ENCODE data around the gene GALNT12. TPM values are rescaled to one million over a fixed set of nuclear protein-coding genes. Genes with fewer than 3 reads are reported as not detected.

The GALNT12 gene
- total RNA-seq, 4 donors from 2014 or later: 18.9 to 58.6 (median 36.5) TPM

DNA sequence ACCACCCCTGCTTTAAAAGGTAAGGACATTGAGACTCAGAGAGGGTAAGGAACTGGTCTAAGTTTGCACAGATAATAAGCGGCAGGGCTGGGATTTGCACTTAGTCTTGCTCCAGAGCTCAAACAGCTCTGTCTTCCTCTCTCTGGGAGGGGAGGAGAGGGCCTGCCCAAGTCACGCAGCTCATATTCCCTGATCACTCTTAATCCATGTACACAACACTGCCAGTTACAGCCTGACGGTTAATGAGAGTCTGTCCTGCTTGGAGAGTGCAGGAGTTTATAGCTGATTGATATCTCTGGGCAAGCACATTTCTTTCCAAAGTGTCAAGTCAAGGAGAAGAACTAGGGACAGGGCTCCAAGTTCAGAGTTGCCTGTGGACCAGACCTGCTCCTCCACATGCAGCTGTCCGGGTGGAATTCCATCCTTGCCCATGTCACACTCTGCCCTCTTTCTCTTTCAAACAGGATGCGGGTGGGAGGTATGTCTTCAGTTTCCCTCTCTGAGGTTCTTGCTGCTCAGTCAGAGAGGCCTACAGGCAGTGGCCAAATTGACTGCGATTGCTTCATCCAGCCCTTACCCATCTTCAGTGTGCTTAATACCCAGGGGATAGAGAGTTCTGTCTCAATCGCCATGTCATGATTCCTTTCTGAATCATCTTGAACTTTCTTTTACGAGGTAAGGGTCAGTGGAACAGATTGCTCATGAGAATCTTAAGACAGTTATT lies 54.5 kb downstream of the GALNT12 start:
- intact Hi-C loops (cut with DNase I): loop anchor here (5.0 kb wide), 1 partner anchor 135 kb away; no protein-coding TSS in a partner anchor
- Histone ChIP-seq H3K9me3 (no peaks in the 10 kb centered on the region), H3K4me1 (peaks cover 0 to 13% of the 10 kb centered on the region in 2 donors), H3K4me3 (replicated peaks in 1 of 3) (no peak overlapping the region), H3K36me3 (no peaks in the 10 kb centered on the region), H3K27ac (peak overlapping the region in 1 of 3 donors; percentile 17), H3K27me3 (no peaks in the 10 kb centered on the region)
- no peak for TF ChIP-seq POLR2A (IDR thresholded peaks at IDR 0.05)
- TF ChIP-seq, protein P1, sequence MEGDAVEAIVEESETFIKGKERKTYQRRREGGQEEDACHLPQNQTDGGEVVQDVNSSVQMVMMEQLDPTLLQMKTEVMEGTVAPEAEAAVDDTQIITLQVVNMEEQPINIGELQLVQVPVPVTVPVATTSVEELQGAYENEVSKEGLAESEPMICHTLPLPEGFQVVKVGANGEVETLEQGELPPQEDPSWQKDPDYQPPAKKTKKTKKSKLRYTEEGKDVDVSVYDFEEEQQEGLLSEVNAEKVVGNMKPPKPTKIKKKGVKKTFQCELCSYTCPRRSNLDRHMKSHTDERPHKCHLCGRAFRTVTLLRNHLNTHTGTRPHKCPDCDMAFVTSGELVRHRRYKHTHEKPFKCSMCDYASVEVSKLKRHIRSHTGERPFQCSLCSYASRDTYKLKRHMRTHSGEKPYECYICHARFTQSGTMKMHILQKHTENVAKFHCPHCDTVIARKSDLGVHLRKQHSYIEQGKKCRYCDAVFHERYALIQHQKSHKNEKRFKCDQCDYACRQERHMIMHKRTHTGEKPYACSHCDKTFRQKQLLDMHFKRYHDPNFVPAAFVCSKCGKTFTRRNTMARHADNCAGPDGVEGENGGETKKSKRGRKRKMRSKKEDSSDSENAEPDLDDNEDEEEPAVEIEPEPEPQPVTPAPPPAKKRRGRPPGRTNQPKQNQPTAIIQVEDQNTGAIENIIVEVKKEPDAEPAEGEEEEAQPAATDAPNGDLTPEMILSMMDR (IDR thresholded peaks at IDR 0.05): no peak
- DNase-seq: no peak
- 74 to 82% methylated on average over 8 of the region's 8 CpGs for WGBS, 2 donors

GRCh38 chr9:98862936-98863335 lies 55.5 kb downstream of the GALNT12 start:
- Histone ChIP-seq H3K36me3 (no peaks in the 10 kb centered on the region), H3K27me3 (no peaks in the 10 kb centered on the region), H3K4me3 (replicated peaks in 1 of 3) (no peak overlapping the region), H3K9me3 (no peaks in the 10 kb centered on the region), H3K27ac (peak overlapping the region in 1 of 3 donors; percentile 4), H3K4me1 (peaks cover 0 to 17% of the 10 kb centered on the region in 2 donors)
- no peak for TF ChIP-seq POLR2A (IDR thresholded peaks at IDR 0.05)
- TF ChIP-seq, protein P1 (IDR thresholded peaks at IDR 0.05): no peak
- no peak for DNase-seq
- 72 to 74% methylated on average over 4 of the region's 4 CpGs for WGBS, 2 donors
- intact Hi-C loops (cut with DNase I): loop anchor here (5.0 kb wide), 1 partner anchor 134 kb away; no protein-coding TSS in a partner anchor

DNA sequence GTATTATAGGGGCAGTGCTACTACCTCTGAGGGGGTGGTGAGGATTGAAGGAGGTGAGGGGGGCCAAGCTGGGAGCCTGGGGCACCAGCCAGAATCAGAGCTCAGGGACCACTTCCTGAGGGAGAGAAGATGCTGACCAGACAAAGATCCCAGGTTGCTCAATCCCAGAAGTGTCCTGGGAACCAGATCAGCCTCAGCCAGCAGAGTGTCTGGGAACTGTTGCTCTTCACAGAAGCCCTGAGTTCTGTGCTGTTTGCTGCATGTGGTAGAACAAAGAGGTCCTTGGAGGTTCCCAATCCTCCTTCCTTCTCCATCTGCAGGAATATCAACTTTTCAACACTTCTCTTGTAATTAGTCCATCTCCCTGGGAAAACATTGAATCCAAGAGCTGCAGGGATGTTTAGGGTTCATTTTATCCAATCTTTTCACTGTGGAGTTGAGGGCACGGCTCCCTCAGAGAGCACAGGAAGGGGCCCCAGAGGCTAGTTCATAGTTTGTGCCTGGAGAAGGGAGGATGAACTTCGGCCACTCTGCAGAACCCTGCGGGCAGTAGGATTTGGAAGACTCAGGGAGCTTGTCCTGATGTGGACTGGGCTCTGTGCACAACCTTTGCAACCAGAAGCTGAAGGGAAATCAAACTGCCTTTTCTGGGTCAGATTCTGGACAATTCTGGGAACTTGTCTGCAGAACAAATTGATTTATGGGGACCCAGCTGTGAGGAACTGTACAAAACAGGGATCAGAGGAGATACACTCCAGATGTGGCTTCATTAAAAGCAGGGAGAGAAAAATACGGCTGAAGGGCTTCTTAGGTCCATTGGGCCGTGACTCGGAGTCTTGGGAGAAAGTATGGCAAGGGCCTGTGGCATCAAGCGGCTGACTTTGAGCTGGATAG lies 57.1 kb downstream of the GALNT12 start:
- peak overlapping the region in 1 of 3 donors; percentile 15 for H3K27ac ChIP-seq
- H3K4me1 ChIP-seq: peaks cover 0 to 21% of the 10 kb centered on the region in 2 donors
- WGBS, 2 donors: 71 to 94% methylated on average over 6 to 7 of the region's 7 CpGs
- H3K4me3 ChIP-seq (replicated peaks in 1 of 3): no peak overlapping the region
- intact Hi-C loops (cut with DNase I): loop anchor here (5.0 kb wide), 1 partner anchor 133 kb away; no protein-coding TSS in a partner anchor
- DNase-seq: no peak
- no peaks in the 10 kb centered on the region for H3K36me3 ChIP-seq
- H3K27me3 ChIP-seq: no peaks in the 10 kb centered on the region
- TF ChIP-seq POLR2A (IDR thresholded peaks at IDR 0.05): no peak
- TF ChIP-seq, protein P1 (IDR thresholded peaks at IDR 0.05): no peak
- H3K9me3 ChIP-seq: no peaks in the 10 kb centered on the region

DNA sequence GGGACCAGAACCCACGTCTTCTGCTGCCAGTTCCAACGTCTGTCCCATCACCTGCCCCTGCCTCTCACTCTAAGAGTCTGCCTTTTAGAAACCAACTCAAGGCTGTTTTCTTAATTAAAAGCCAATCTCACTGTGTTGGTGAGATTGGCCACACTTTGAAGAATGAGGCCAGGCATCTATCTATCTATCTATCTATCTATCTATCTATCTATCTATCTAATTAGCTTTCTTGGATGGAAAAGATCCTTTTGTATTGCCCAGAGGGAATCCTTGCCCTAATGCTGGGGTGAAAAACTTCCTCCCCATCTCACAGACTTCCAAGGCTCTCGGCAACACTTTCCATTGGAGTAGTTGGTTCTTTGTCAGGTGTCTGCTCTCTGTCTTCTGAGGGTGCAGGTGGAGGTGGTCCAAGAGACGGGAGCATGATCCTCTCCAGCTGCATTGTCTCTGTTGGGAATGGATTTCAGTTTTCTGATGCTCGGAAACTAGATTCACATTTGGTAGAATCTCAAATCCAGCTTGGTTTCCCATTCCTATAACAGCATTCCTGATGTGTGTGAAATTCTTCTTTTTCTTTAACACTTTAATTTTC lies 57.9 kb downstream of the GALNT12 start:
- Histone ChIP-seq H3K27me3 (no peaks in the 10 kb centered on the region), H3K27ac (no peak overlapping the region), H3K4me1 (peaks cover 0 to 28% of the 10 kb centered on the region in 2 donors), H3K4me3 (replicated peaks in 1 of 3) (no peak overlapping the region), H3K36me3 (no peaks in the 10 kb centered on the region), H3K9me3 (no peaks in the 10 kb centered on the region)
- TF ChIP-seq, protein P1 (IDR thresholded peaks at IDR 0.05): no peak
- TF ChIP-seq POLR2A (IDR thresholded peaks at IDR 0.05): no peak
- 85 to 94% methylated on average over 5 of the region's 5 CpGs for WGBS, 2 donors
- intact Hi-C loops (cut with DNase I): no loop called here
- no peak for DNase-seq

Measured in thyroid gland (tissue), 4 donors.